ENCODE results near the gene PANK1. TPM values are rescaled to one million over a fixed set of nuclear protein-coding genes. Genes with fewer than 3 reads are reported as not detected.
A peak's percentile ranks its signal among the peaks of the same experiment; 100 is the strongest.

The PANK1 gene
- polyA plus RNA-seq = 1 to 10 TPM; 1.5 to 2.6 TPM

DNA sequence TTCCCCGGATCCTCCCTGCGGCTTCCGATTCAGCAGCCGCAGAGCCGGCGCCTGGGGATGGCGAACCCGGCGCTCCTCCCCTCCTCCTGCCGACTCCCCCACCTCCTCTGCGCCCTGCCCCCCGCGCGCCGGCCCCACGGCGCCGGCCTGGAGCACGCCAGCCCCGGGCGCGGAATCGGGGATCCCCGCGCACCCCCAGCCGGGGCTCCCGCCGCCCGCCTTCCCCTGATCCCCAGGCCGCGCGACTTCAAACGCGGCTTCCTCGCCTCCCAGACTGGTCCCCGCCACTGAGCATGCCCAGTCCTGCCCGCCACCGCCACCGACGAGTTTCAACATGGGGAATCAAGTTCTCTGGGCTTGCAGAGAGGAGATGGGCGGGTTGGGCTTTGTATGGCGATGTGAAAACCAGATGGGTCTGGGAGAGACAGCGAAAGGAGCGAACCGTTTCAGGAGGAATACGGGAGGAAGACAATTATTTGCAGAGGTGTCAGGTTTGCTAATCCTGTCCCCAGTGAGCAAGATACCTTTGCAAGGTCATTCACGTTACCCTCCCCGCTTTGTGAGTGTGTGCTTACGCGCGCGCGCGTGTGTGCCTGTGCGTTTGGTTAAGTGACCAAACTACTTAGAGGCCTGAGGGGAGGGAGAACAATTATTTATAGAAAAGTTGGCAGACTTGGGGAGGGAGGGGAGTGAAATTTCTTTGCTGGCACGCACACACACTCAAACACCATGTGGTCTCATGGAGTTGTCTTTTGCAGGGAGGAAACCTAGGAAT lies at the start of gene PANK1:
TSS of gene PANK1 (minus strand) at position 276 of the 775 bp plus-strand sequence. CDS start 351 bp downstream, outside the sequence.
- H3K27me3 ChIP-seq (ENCODE audit: control insufficient read depth in 1 of 2, insufficient read depth in 2 of 2, low read length in 2 of 2) = no peaks in the 10 kb centered on the region
- H3K27ac ChIP-seq (ENCODE audit: low read depth in 2 of 2, low read length in 1 of 2) = peak within 1 kb of the TSS; percentile 90 to 91
- no peaks in the 10 kb centered on the region for H3K4me1 ChIP-seq (ENCODE audit: control insufficient read depth in 2 of 2, insufficient read depth in 2 of 2, low read length in 1 of 2)
- H3K36me3 ChIP-seq (ENCODE audit: control insufficient read depth in 2 of 2, insufficient read depth in 2 of 2, low read length in 1 of 2) = no peaks in the 10 kb centered on the region
- 0 to 1% methylated on average over 54 to 56 of the region's 56 CpGs for WGBS, 2 donors
- peak within 1 kb of the TSS; percentile 72 to 92 for H3K4me3 ChIP-seq (ENCODE audit: low read depth in 1 of 2, low read length in 2 of 2)
- no peaks in the 10 kb centered on the region for H3K9me3 ChIP-seq (ENCODE audit: control insufficient read depth in 2 of 2, insufficient read depth in 1 of 2, low read depth in 1 of 2, low read length in 1 of 2)

DNA sequence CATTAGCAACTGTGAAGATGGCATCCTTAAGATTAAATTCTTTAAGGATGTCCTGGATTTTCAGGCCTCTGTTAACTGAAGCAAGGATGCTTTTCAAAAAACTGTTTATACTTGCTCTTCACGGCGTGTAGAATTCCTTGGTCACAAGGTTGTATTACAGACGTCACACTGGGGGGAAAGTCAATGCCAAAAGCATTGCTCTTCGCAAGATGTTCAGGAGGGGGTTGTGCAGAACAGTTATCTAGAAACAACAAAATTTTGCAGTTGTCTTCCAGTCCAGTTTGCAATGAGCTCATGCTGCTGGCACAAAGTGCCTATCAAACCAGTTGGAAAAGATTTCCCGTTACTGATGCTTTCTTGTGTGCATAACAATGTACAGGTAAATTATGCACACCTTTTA lies 48.1 kb upstream of the PANK1 start:
- Histone ChIP-seq H3K4me3 (ENCODE audit: low read depth in 1 of 2, low read length in 2 of 2) (no peak overlapping the region), H3K9me3 (ENCODE audit: control insufficient read depth in 2 of 2, insufficient read depth in 1 of 2, low read depth in 1 of 2, low read length in 1 of 2) (no peaks in the 10 kb centered on the region), H3K4me1 (ENCODE audit: control insufficient read depth in 2 of 2, insufficient read depth in 2 of 2, low read length in 1 of 2) (no peaks in the 10 kb centered on the region), H3K27me3 (ENCODE audit: control insufficient read depth in 1 of 2, insufficient read depth in 2 of 2, low read length in 2 of 2) (no peaks in the 10 kb centered on the region), H3K27ac (ENCODE audit: low read depth in 2 of 2, low read length in 1 of 2) (no peak overlapping the region), H3K36me3 (ENCODE audit: control insufficient read depth in 2 of 2, insufficient read depth in 2 of 2, low read length in 1 of 2) (no peaks in the 10 kb centered on the region)
- WGBS, 2 donors = 93% methylated on average over 5 of the region's 5 CpGs

DNA sequence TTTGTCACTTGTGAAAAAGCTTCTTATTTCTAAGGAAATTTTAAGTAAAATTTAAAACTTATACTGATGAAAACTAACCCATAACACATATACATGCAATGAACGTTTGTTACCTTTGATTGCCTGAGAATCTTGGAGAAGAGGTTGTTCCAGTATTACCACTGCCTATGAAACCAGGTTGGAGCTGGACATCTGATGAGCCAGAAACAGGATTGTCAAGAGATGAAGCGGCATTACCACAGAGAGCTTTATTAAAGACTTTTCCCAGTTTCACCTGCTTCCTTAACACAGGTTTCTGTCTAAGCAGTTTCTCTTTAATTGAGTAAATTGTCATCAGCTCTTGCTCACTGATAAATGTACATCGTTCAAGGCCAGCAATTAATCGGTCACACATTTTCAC lies 47.4 kb upstream of the PANK1 start:
- 70 to 81% methylated on average over 4 of the region's 4 CpGs for WGBS, 2 donors
- no peak overlapping the region for H3K27ac ChIP-seq (ENCODE audit: low read depth in 2 of 2, low read length in 1 of 2)

DNA sequence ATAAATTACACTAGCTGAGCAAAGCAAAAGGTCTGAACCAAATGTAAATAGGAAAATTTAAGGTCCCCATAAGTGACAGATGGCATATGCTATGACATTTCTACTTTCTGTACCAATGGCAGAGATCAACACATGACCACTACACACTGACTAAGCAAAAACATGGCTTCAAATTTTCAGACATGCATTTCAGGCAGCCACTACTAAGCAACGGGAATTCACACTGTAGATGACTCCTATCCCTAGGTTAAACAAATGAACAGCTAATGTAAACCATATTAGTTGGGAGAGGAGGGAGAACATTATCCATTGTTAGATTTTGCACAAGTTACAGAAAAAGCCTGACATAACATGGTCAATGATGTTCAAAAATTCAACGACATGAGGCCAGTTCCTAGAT lies 45.0 kb upstream of the PANK1 start:
- Histone ChIP-seq H3K9me3 (ENCODE audit: control insufficient read depth in 2 of 2, insufficient read depth in 1 of 2, low read depth in 1 of 2, low read length in 1 of 2) (no peaks in the 10 kb centered on the region), H3K27me3 (ENCODE audit: control insufficient read depth in 1 of 2, insufficient read depth in 2 of 2, low read length in 2 of 2) (no peaks in the 10 kb centered on the region), H3K36me3 (ENCODE audit: control insufficient read depth in 2 of 2, insufficient read depth in 2 of 2, low read length in 1 of 2) (no peaks in the 10 kb centered on the region), H3K4me3 (ENCODE audit: low read depth in 1 of 2, low read length in 2 of 2) (no peak overlapping the region), H3K27ac (ENCODE audit: low read depth in 2 of 2, low read length in 1 of 2) (no peak overlapping the region), H3K4me1 (ENCODE audit: control insufficient read depth in 2 of 2, insufficient read depth in 2 of 2, low read length in 1 of 2) (no peaks in the 10 kb centered on the region)
- 54 to 67% methylated on average over 2 of the region's 2 CpGs for WGBS, 2 donors

More for the DNA sequence above, 47.4 kb upstream of the PANK1 start:
- H3K4me3 ChIP-seq (ENCODE audit: low read depth in 1 of 2, low read length in 2 of 2) = no peak overlapping the region
- H3K27me3 ChIP-seq (ENCODE audit: control insufficient read depth in 1 of 2, insufficient read depth in 2 of 2, low read length in 2 of 2) = no peaks in the 10 kb centered on the region
- no peaks in the 10 kb centered on the region for H3K36me3 ChIP-seq (ENCODE audit: control insufficient read depth in 2 of 2, insufficient read depth in 2 of 2, low read length in 1 of 2)
- H3K4me1 ChIP-seq (ENCODE audit: control insufficient read depth in 2 of 2, insufficient read depth in 2 of 2, low read length in 1 of 2) = no peaks in the 10 kb centered on the region
- no peaks in the 10 kb centered on the region for H3K9me3 ChIP-seq (ENCODE audit: control insufficient read depth in 2 of 2, insufficient read depth in 1 of 2, low read depth in 1 of 2, low read length in 1 of 2)

DNA sequence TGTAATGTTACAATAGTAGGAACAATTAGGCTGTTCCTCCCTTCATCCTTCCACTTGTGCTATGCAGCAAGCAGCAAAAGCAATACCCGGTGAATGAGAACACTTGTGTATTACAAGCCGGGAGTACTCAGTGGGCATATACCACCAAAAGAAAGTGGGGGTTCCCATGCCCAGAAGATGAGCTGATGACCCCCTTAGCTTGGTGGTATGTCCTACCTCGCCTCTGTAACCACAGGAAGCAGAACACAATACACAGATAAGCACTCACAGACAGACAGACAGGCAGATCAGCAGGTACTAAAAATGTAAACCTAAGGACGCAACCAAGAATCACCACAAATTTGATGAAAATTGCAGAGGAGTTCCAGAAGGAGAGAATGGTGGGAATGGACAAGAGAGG lies 40.9 kb upstream of the PANK1 start:
- Histone ChIP-seq H3K36me3 (ENCODE audit: control insufficient read depth in 2 of 2, insufficient read depth in 2 of 2, low read length in 1 of 2) (no peaks in the 10 kb centered on the region), H3K4me3 (ENCODE audit: low read depth in 1 of 2, low read length in 2 of 2) (no peak overlapping the region), H3K9me3 (ENCODE audit: control insufficient read depth in 2 of 2, insufficient read depth in 1 of 2, low read depth in 1 of 2, low read length in 1 of 2) (no peaks in the 10 kb centered on the region), H3K27me3 (ENCODE audit: control insufficient read depth in 1 of 2, insufficient read depth in 2 of 2, low read length in 2 of 2) (peaks cover 0 to 3% of the 10 kb centered on the region in 2 donors), H3K4me1 (ENCODE audit: control insufficient read depth in 2 of 2, insufficient read depth in 2 of 2, low read length in 1 of 2) (no peaks in the 10 kb centered on the region), H3K27ac (ENCODE audit: low read depth in 2 of 2, low read length in 1 of 2) (no peak overlapping the region)
- 72 to 82% methylated on average over 4 of the region's 4 CpGs for WGBS, 2 donors

GRCh38 chr10:89684604-89685003 lies 39.6 kb upstream of the PANK1 start:
- Histone ChIP-seq H3K9me3 (ENCODE audit: control insufficient read depth in 2 of 2, insufficient read depth in 1 of 2, low read depth in 1 of 2, low read length in 1 of 2) (no peaks in the 10 kb centered on the region), H3K27me3 (ENCODE audit: control insufficient read depth in 1 of 2, insufficient read depth in 2 of 2, low read length in 2 of 2) (peaks cover 0 to 3% of the 10 kb centered on the region in 2 donors), H3K27ac (ENCODE audit: low read depth in 2 of 2, low read length in 1 of 2) (no peak overlapping the region), H3K4me3 (ENCODE audit: low read depth in 1 of 2, low read length in 2 of 2) (no peak overlapping the region), H3K36me3 (ENCODE audit: control insufficient read depth in 2 of 2, insufficient read depth in 2 of 2, low read length in 1 of 2) (no peaks in the 10 kb centered on the region), H3K4me1 (ENCODE audit: control insufficient read depth in 2 of 2, insufficient read depth in 2 of 2, low read length in 1 of 2) (no peaks in the 10 kb centered on the region)
- 80 to 85% methylated on average over 2 of the region's 2 CpGs for WGBS, 2 donors

DNA sequence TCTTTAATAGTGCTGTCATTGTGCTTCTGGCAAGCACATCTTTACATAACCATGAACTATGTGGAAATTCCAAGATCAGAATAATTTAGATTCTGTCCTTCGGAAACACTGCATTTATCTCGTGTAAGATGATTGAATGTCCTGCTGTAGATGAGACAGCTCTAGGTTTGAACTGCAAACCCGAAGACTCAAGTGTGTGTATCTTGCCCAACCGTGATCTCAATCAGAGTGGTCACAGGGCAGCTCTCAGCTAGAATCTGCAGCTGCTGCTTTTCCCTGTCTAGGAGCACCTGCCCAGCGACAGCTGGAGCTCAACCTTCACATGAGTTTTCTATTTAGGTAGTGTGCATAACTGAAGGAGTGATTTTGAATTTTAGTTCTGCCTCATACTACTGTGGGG lies 38.8 kb upstream of the PANK1 start:
- 50 to 72% methylated on average over 5 of the region's 5 CpGs for WGBS, 2 donors
- H3K36me3 ChIP-seq (ENCODE audit: control insufficient read depth in 2 of 2, insufficient read depth in 2 of 2, low read length in 1 of 2) = no peaks in the 10 kb centered on the region
- peaks cover 0 to 3% of the 10 kb centered on the region in 2 donors for H3K27me3 ChIP-seq (ENCODE audit: control insufficient read depth in 1 of 2, insufficient read depth in 2 of 2, low read length in 2 of 2)
- H3K4me3 ChIP-seq (ENCODE audit: low read depth in 1 of 2, low read length in 2 of 2) = no peak overlapping the region
- H3K9me3 ChIP-seq (ENCODE audit: control insufficient read depth in 2 of 2, insufficient read depth in 1 of 2, low read depth in 1 of 2, low read length in 1 of 2) = no peaks in the 10 kb centered on the region
- no peak overlapping the region for H3K27ac ChIP-seq (ENCODE audit: low read depth in 2 of 2, low read length in 1 of 2)
- H3K4me1 ChIP-seq (ENCODE audit: control insufficient read depth in 2 of 2, insufficient read depth in 2 of 2, low read length in 1 of 2) = no peaks in the 10 kb centered on the region

GRCh38 chr10:89679986-89680385 lies 34.9 kb upstream of the PANK1 start:
- no peaks in the 10 kb centered on the region for H3K9me3 ChIP-seq (ENCODE audit: control insufficient read depth in 2 of 2, insufficient read depth in 1 of 2, low read depth in 1 of 2, low read length in 1 of 2)
- 81 to 84% methylated on average over 3 of the region's 3 CpGs for WGBS, 2 donors
- H3K4me1 ChIP-seq (ENCODE audit: control insufficient read depth in 2 of 2, insufficient read depth in 2 of 2, low read length in 1 of 2) = no peaks in the 10 kb centered on the region
- no peaks in the 10 kb centered on the region for H3K36me3 ChIP-seq (ENCODE audit: control insufficient read depth in 2 of 2, insufficient read depth in 2 of 2, low read length in 1 of 2)
- no peak overlapping the region for H3K4me3 ChIP-seq (ENCODE audit: low read depth in 1 of 2, low read length in 2 of 2)
- peaks cover 0 to 3% of the 10 kb centered on the region in 2 donors for H3K27me3 ChIP-seq (ENCODE audit: control insufficient read depth in 1 of 2, insufficient read depth in 2 of 2, low read length in 2 of 2)
- no peak overlapping the region for H3K27ac ChIP-seq (ENCODE audit: low read depth in 2 of 2, low read length in 1 of 2)

- Histone ChIP-seq H3K4me3 (ENCODE audit: low read depth in 1 of 2, low read length in 2 of 2) (no peak overlapping the region), H3K27me3 (ENCODE audit: control insufficient read depth in 1 of 2, insufficient read depth in 2 of 2, low read length in 2 of 2) (no peaks in the 10 kb centered on the region), H3K9me3 (ENCODE audit: control insufficient read depth in 2 of 2, insufficient read depth in 1 of 2, low read depth in 1 of 2, low read length in 1 of 2) (no peaks in the 10 kb centered on the region), H3K27ac (ENCODE audit: low read depth in 2 of 2, low read length in 1 of 2) (no peak overlapping the region), H3K4me1 (ENCODE audit: control insufficient read depth in 2 of 2, insufficient read depth in 2 of 2, low read length in 1 of 2) (no peaks in the 10 kb centered on the region), H3K36me3 (ENCODE audit: control insufficient read depth in 2 of 2, insufficient read depth in 2 of 2, low read length in 1 of 2) (no peaks in the 10 kb centered on the region)
Measured at GRCh38 chr10:89677341-89677740, 32.3 kb upstream of the PANK1 start.

DNA sequence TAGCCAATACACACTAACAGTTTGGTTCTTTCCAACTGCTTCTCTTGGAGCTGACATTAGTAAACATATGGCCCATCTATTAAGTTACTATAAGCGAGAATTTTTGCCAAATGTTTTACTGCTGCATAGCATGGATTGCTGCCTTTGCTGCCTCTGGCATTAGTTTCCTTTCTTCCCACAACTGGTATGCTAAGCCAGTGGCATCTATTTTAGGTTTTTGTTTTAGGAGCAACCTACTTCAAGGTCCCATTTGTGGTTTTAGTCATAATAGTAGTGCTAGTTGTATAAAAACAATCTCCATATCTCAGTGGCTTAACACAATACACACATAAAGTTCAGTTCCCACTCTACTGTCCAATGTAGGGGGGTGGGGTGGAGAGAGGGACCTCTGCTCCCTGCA lies 25.9 kb upstream of the PANK1 start:
- H3K4me1 ChIP-seq (ENCODE audit: control insufficient read depth in 2 of 2, insufficient read depth in 2 of 2, low read length in 1 of 2) = no peaks in the 10 kb centered on the region
- no peaks in the 10 kb centered on the region for H3K27me3 ChIP-seq (ENCODE audit: control insufficient read depth in 1 of 2, insufficient read depth in 2 of 2, low read length in 2 of 2)
- no peak overlapping the region for H3K4me3 ChIP-seq (ENCODE audit: low read depth in 1 of 2, low read length in 2 of 2)
- no peaks in the 10 kb centered on the region for H3K9me3 ChIP-seq (ENCODE audit: control insufficient read depth in 2 of 2, insufficient read depth in 1 of 2, low read depth in 1 of 2, low read length in 1 of 2)
- H3K36me3 ChIP-seq (ENCODE audit: control insufficient read depth in 2 of 2, insufficient read depth in 2 of 2, low read length in 1 of 2) = no peaks in the 10 kb centered on the region
- H3K27ac ChIP-seq (ENCODE audit: low read depth in 2 of 2, low read length in 1 of 2) = no peak overlapping the region
- 63 to 82% methylated on average over 1 of the region's 1 CpG for whole genome bisulfite sequencing, 2 donors
